ENCODE data around the gene FAM13A.

FAM13A gene

DNA sequence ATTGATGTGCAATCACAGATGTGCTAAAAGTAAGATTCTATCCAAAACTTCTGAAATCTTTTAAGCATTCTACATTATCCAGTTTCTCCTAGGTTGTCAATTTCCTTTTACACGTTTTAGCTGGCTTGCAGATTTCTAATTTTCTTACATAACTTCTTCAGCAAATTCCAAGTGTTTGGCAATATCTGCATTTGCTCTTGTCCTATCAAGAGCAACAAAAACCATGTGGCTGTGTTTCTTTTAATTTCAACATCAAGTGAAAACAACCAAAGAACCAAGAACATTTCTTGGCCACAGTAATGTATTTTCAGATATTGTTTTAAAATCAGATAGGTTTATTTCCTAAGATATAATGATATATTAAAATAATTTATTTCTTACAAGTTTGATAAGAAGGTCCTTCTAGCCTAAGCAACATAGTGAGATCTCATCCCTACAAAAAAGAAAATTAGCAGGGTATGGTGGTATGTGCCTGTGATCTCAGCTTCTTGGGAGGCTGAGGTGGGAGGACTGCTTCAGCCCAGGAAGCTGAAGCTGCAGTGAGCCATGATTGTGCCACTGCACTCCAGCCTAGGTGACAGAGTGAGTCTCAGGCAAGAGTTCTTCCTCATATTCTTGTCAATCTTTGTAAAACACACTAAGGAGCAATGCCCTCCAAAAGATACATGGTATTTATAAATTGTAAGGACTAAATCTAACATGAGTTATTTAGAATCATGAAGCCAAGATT is 228.0 kb downstream of the FAM13A start:
- no peak for DNase-seq

DNA sequence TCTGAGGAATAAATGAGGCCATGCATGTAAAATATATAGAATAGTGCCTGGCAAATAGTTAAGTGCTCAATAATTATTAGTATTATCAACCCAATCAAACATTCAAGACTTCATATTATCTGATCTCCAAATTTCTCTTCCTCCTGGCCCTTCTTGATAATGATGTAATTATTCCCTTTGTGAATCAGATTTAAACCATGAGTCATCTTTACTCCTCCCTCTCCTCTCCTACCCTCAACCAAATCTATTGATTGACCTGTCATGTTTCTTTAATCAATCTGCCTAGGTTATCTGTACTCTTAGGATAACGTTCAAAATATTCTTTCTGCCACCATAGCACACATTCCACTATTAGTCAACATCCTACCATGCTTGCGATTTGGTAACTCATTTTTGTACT is 229.5 kb downstream of the FAM13A start:
- DNase-seq: no peak

DNA sequence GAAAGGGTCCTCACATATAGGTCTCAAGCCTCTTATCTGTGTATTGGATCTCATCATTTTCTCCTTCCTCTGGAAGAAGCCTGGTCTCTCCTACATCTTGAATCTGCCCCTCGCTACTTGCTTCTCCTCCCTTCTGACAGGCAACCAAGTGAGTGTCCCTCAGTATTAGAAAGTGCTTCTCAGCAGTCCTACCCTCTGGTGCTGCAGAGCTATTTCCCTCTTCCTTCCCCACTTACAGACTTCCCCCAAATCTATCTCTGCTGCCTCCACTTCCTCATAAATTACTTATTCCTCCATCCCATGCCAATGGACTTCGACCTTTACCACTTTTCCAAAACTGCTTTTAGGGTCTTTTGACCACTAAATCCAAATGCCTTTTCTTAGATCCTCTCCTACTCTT is 230.2 kb downstream of the FAM13A start:
- no peak for DNase-seq

DNA sequence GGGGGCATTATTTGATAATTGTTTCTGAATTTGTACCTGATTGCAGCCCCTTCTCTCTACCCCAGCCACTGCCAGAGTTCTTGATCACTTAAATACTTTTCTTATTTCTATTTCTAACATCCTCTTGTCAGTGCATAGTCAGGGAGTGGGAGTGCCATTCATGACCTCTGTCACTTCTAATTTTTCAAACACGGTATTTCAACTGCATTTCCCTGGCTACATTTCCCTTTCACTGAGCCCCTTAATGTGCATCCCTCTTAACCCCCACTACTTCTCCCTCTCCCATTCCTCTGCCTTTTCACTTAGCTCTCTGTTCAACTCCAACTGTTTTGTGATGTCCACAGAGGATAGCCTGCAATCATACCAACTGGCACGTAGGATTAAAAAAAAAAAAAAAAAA is 231.1 kb downstream of the FAM13A start:
- DNase-seq: no peak

DNA sequence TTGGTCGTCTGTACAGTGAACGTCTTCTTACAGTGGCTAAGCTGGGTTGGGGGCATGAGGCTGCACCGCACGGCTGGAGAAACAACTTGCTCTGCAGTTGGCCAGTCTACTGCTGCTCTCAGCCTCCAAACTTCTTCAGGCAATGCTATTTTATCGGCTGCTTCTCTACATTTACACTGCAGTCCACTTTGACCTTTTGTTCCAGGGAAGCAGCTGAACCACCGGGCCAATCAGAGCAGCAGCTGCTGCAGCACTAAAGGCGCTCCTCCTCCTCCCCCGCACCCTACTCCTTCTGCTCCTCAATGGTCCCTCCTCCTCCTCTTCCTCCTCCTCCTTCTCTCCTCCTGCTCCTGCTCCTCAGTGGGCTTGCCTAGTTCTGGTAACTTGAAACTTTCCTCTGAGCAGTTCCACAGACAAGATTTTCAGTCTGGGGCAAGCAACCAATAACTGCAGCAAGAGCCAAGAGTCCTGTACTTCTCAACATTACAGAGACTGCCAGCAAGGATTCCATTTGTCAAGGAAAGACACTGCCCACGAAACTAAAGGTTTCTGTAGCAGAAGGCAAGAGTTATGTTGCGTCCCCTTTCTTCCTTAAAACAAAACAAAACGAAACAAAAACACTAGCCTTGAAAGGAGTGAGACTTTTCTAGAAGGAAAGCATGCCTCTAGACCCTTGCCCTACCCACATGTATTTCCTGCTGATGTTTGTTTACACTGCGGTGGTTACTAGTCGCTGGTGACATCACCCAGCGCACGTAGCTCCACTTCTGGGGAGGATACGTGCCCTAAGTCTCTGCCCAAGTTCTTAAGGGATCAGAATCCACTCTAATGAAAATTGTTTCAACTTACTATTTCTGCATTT is 233.7 kb downstream of the FAM13A start:
- peak; percentile 36 for DNase-seq

DNA sequence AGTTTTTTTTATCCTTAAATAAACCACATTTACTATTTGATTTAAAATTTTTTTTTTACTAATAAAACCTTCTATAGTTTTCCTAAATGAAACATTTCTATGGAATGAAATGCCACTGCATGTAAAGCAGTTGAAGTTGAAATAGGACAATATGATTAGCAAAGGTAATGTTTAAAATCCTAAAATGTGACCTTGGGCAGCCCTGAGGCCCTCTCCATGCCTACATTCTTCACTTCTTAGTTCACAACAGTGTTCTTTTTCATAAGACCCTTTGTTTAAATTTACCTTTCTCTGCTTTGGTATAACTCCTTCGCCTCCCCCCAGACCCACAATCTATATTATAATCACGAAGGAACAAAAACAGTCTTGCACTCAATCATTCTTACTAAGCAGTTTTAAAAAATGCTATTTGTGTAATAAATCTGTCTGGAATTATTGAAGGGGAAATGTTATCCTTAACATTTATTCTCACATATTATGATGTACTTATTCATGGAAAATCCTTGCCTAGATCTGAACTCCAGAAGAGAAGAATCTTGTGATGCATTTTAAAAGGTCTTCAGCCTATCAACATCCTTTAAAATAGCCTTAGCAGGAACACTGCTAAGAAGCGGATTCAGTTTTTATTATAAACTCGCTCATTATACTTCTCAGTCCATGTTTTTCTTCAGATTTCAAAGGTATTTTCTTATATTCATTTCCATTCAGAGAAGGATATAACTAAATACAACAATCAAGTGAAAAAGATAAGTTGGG is 234.8 kb downstream of the FAM13A start:
- DNase-seq: no peak

DNA sequence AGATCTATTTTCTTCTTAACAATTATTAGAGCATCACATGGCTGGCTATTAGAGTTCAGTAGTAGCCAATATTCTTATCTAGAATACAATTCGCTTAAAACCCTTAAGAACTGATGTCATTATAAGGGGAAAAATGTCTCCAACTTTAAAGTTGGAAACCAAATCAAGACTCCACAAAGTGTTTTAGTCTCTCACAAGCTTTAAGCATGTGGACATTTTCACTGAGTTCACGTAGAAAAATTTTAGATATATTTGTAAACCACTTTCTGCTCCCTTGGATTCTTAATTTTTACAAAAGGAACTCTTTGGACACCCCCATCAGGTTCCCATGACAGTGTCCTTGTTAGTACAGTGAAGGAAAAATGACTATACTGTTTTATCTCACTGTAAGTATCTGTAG is 235.5 kb downstream of the FAM13A start:
- DNase-seq: no peak

DNA sequence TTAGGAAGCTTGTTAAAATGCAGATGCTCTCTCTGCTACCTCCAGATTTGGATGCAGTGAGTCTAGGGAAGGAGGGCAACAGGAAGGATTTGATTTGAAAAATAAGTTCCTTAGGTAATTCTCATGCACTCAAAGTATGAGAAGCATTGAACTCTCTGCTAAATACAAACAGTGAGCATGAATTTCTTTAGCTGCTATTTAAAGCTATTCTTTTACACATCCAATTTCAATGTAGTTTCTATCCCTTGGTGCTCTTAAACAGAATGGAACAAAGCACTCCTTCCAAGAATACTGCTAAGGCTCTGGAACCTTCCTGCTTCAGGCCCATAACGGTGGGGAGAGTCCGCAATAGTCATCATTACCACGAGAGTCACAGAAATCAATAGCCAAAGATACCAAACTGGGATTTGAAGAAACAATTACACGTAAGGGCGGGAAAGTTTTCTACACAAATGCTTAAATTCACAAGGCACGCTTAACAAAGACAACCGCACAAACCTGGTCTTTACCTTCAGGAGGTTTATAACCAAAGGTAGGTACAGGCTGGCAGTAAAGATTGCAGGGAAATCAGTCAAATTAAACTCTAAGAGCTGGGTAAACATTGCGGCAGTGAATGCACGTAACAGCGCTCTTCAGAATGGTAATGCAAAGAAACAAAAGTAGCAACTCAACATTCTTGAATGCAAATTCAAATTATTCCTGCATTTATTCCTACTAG is 236.1 kb downstream of the FAM13A start:
- DNase-seq: no peak

DNA sequence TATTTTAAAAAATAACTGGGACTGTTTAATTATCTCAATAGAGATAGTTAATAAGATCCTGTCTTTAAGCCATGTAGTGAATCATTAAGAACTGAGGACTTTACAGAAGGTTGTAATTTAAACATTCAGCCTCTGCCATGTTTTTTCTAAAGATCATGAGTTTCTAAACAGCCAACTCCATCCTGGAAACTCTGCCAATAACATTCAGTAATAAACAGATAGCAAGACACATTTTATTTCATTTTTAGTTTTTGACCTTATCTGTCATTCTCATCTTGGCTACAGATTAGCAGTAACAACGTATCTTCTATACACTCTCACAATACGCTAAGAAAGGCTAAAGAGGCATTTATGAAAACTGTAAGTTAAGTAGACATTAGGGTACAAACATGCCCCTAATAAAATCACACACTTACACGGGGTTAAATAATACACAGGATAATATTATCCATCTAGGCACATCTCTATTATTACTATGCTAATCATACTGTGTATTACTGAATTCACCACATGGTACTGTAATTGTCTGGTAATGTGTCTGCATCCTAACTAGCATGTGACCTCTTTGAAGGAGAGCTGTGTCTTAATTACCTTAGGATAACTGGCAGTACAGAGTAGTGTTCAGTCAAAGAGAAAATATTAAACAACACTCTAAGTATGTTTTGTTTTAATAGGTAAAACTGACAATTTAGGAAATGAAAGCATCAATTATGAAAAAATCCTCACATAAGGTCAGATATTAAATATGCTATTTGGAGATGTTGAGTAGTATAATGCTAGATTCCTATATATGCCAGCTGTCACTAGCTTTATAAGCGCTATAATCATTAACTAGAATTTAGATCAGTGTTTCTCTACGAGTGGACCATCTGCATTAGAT is 236.9 kb downstream of the FAM13A start:
- DNase-seq: no peak

DNA sequence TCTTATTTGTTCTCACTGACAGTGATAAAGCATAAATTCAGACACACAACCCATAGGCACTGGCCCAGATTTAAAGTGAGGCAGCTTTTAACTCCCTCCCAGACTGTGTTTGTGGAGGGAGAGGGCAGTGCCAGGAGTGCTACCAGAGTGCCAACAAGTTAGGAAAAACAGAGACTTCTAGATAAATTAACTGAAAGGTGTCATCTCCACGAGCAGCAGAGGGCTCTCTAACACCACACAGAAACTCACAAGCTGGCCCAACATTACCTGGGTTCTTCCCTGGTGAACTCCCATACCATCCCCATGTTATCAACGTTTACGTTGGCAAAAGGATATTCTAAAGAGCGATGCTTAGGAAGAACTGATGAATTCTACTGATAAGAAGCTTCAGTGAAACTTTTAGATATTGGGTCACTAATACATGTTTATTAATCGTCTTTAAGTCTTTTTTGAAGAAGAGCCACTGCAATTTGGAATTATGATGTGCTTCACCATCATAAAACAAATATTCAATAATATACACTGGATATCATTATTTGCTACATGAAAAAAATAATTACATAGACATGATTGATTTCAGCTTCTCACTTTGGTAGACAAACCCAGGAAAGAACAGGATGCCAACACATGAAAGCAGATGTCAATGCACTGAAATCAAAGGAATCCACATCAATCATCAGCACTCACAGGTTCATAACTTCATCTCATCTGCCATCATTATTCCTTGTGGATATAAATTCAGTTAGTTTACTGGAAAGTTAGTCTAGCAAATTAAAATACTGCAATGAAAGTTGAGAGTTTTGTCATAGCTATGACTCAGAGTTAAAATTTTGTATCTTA is 238.1 kb downstream of the FAM13A start:
- peak; percentile 34 for DNase-seq

DNA sequence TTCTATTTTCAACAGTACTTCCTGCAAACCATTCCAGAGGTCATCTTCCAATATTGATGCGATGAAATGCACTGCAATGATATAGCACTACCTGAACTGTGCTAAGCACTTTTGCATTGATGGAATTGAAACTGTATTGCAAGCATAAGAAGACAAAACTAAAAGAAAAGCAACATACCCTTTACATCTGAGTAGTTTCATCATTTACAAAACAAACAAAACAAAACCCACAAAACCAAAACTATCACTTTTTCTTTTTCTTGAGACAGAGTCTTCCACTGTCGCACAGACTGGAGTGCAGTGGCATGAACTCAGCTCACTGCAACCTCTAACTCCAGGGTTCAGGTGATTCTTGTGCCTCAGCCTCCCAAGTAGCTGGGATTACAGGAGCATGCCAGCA is 239.2 kb downstream of the FAM13A start:
- DNase-seq: no peak

DNA sequence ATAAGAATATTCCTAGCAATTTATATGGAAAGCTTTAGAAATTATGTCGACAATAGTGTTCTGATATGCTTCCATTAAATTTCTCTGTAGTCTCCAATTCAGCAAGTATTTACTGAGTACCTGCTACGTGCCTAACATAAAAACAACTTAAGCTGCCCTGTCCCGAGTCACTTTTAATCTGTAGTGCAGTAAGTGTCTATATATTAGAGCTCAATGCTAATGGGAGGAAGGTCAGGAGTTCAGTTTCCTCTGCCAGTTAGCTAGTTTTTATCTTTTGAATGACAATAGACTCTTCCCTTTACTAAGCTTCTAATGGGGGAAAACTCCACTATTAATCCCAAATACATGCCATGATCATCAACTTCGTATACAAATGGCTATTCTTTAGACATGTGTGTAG is 240.6 kb downstream of the FAM13A start:
- no peak for DNase-seq

DNA sequence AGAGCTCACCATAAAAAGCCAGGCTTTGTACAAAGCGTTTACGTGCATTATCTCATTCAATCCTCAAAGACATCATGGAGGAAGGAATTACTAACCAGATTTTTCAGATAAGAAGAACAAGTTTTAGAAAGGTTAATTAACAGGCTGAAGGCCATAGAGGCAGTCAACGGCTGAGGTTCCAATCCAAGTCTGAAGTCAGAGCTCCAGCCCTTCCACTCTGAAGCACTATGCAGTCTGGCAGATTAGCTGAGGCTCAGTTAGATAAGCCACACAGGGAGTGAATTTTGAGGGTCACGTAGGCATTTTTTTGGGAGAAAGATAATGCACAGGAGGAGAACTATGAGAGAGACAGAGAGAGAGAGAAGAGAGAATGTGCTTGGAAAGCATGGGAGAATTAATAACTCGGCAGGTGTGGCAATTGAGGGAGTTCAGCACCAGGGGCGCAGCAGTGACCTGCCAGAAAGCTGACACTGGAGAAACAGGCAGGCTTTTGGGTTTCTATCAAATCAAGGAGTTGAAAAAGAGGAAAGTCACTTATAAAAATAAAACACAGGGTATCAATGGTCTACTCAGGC is 242.9 kb downstream of the FAM13A start:
- no peak for DNase-seq

DNA sequence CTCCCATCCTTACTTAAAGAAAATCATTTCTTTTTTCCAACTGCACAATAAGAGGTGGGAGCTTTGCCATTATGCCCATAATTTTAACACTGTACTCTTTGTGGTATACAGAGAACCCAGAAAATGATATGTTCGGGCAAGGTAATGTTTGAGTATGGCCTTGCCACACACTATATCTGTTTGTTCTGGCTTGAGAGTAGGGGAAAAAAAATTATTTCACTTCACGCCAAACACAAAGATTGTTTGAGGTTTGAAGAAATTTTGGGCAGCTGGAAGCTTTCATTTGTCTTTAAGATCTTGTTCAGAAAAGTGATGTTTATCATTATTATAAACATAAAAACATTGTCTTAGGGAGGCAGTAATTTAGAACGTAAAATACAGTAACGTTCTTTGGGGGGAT is 244.0 kb downstream of the FAM13A start:
- no peak for DNase-seq

DNA sequence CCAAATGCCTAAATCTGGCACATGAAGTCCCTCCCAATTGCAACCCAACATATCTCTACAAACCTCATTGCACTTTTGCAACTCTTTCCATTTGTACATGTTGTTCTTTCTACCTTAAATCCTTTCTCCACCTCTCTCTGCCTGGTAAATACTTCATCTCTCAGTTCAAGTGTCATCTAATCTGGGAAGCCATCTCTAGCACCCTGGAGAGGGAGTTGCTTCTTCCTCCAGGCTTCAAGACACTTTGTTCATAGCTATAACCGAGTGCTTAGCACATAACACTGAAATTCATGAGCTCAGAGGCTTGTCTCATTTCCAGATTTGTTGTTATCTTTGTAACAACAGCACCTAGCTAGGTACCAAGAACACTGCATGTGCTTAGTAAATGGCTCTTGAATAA is 244.6 kb downstream of the FAM13A start:
- no peak for DNase-seq

DNA sequence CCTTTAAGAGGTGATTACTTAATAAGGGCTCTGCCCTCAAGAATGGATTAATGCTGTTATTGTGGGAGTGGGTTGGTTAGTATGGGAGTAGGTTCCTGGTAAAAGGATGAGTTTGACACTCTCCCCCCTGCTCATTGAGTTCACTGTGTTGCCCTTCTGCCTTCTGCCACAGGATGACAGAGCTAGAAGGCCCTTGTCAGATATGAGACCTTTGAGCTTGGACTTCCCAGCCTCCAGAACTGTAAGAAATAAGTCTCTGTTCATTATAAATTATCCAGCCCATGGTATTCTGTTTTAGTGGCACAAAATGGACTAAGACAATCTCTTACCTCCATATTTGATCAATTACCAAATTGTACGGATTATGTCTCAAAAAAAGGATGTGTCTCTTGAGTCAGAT is 245.1 kb downstream of the FAM13A start:
- DNase-seq: no peak

DNA sequence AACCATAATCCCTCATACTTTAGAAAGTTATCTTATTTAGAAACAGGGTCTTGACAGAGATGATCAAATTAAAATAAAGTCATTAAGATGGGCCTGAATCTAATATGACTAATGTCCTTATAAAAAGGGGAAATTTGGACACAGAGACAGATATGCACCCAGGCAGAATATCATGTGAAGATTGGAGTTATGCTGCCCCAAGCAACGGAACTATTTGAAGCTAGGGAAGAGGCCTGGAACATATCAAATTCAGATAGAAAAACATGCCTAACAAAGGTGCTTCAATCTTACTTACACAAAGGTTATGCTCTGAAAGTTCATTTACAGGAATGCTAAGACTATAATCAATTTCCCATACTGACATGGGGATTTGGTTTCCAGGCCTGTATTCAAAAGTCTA is 246.7 kb downstream of the FAM13A start:
- no peak for DNase-seq

DNA sequence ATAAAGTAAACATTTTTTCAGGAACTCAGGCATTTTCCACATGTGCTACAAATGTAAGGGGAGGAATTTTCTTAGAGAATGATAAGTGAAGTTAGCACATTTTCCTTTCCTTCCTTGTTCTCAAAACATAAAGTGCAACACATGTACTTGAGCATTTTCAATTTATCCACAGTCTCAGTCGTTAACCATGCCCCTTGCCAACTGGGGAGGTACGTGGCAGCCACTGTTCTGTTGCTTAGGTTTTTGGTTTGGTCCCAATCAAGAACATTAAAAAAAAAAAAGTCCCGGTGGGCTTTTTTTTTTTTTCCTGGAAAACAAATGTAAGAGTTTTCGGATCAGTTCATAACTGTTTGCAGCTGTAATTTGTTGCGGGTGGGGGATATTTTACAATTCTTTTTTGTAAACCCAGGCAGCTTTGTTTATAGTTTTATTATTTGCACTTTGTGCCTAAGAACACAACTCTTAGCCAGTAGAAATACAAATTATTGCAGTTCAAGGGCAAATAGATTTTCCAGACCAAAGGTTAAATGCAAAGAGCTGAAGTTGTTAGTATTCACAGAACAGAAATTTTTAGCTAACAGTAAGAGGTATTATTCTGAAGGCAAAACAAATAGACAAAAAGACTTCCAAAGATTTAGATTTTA is 247.3 kb downstream of the FAM13A start:
- no peak for DNase-seq

DNA sequence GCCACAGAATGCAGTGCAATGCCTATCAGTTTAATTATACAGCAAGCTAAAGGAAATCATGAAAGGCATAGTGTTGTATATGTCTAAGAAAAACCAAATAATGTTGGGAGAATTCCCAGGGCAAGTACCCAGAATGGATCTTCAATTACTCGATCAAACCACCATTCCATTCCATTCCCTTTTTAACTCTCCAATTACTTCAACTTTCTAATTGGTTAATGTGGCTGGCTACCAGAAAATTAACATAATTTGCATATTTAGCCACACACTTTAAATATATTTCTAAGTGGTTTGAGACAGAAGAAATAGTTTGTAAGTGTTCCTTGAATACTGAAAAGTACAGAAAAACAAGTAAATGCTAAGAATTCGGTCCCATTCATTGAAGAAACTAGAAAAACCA is 247.9 kb downstream of the FAM13A start:
- DNase-seq: no peak

DNA sequence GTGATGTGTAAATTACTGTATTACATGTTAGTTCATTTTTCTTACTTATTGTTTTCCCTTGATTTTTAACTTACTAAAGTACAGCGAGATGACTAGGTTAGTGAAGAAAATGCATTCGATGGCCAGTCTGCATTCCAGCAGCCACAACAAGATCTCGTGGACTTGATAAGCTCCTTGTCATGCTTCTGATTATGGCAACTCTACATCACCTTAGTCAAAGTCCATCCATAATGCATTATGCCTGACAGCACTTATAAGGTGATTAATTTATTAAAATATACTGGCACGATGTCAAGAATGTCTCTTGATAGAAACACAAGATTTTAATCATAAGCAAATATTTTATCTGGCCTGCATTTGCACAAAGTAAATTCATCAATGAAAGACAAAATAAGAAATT is 249.5 kb downstream of the FAM13A start:
- DNase-seq: no peak

Data from activated naive CD4-positive, alpha-beta T cell treated with anti-CD3 and anti-CD28 coated beads, Interleukin-2, amount 50 U/mL, for 16 hours (primary cell).